B cell (primary cell): ENCODE data around the gene ADARB2.

ENCODE experiments used
- EZH2 ChIP-seq: IDR thresholded peaks from 2 replicates; pipeline ENCODE4 v1.6.1; 2012; ENCODE audit warnings: borderline replicate concordance, low read depth, mild to moderate bottlenecking, moderate library complexity, low read length; ENCODE audit not compliant: insufficient read depth, poor library complexity, severe bottlenecking
- TF ChIP-seq, protein P1 (sequence below): fragments of 200-600 bp; IDR thresholded peaks from one replicate; pipeline ENCODE4 v1.8.0; 2022; ENCODE audit warnings: antibody characterized with exemption, mild to moderate bottlenecking

DNA sequence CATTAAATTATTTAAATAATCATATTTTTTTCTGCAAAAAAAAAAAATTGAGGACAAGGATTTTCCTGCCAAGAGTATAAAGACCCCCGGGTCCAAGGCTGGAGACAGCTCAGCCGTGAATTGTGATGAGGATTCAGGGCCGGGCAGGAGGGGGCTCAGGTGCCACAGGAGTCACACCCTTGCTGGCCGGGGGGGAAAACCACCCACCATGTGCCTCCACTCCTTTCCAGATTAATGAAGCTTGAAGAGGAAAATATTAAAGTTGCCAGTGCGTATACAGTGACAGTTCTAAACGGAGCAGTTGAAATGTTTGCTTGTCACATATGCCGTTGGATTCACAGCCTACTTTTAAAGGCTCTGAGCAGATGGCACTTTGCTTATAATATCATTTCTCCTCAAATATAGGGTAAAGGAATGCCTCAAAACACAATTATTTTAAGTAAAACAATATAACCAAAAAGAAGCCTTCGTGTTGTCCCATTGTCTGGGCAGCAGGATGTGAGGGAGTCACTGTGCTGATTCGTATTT is 49.6 kb downstream of the ADARB2 start:
- TF ChIP-seq, protein P1, sequence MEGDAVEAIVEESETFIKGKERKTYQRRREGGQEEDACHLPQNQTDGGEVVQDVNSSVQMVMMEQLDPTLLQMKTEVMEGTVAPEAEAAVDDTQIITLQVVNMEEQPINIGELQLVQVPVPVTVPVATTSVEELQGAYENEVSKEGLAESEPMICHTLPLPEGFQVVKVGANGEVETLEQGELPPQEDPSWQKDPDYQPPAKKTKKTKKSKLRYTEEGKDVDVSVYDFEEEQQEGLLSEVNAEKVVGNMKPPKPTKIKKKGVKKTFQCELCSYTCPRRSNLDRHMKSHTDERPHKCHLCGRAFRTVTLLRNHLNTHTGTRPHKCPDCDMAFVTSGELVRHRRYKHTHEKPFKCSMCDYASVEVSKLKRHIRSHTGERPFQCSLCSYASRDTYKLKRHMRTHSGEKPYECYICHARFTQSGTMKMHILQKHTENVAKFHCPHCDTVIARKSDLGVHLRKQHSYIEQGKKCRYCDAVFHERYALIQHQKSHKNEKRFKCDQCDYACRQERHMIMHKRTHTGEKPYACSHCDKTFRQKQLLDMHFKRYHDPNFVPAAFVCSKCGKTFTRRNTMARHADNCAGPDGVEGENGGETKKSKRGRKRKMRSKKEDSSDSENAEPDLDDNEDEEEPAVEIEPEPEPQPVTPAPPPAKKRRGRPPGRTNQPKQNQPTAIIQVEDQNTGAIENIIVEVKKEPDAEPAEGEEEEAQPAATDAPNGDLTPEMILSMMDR = no peak
- TF ChIP-seq EZH2 = no peak
